ENCODE results near the gene TF.

Gene TF

DNA sequence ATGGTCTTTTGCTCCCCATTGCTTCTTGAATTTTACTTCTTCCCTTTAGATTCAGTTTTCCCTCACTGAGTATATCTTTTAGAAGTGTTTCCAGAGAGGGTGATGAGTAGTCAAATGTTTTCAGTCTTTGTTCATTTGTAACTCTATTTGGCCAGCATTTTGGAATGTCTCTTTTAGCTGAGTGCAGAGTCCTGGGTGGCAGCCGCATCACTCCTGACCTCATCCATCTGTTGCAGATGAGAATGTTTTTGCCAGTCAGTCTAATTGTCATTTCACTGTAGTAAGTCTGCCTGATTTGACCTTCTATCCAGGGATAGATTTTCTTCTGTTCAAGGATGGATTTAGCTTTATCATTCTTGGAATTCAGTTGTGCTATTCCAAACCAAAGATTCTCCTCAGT lies 66.7 kb downstream of the TF start:
- no peak for DNase-seq (ENCODE audit: low read depth)

GRCh38 chr3:133815386-133815785 lies 69.2 kb downstream of the TF start:
- DNase-seq (ENCODE audit: low read depth), result no peak

- no peak for DNase-seq (ENCODE audit: low read depth)
These were observed 73.9 kb downstream of the TF start for GRCh38 chr3:133820129-133820528.

GRCh38 chr3:133820889-133821675 lies 74.9 kb downstream of the TF start:
- no peak for DNase-seq (ENCODE audit: low read depth)

GRCh38 chr3:133821767-133822638 lies 75.8 kb downstream of the TF start:
- DNase-seq (ENCODE audit: low read depth), result no peak

DNA sequence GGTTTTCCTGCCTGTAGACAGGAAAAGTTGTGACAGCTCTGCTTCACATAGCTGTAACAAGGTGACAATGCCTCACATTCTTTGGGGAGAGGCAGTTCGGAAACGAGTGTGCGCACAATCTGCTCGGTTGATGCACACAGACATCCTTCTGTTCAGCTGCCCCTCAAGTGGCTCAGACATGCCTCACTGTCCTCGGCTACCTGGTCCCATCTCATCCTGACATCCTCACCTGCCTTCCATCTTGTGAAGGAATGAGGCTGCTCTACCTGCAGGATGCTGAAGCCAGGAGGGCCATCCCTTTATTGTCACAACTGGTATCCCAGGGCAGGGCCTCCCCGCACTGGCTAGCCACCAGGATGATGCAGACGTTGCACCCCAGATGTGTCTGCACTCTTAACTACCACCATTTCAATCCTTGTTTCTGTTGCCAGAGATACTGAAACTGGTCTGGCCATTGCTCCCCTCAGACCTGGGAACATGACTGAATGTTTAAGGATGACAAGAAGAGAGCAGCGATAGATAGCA lies 78.8 kb downstream of the TF start:
- DNase-seq (ENCODE audit: low read depth), result no peak

GRCh38 chr3:133825969-133826727 lies 80.0 kb downstream of the TF start:
- DNase-seq (ENCODE audit: low read depth), result no peak

- DNase-seq (ENCODE audit: low read depth), result no peak
These were observed 80.9 kb downstream of the TF start for GRCh38 chr3:133827136-133827535.

GRCh38 chr3:133827684-133828083 lies 81.5 kb downstream of the TF start:
- no peak for DNase-seq (ENCODE audit: low read depth)

GRCh38 chr3:133828576-133829309 lies 82.5 kb downstream of the TF start:
- no peak for DNase-seq (ENCODE audit: low read depth)

GRCh38 chr3:133829310-133829707 lies 83.1 kb downstream of the TF start:
- DNase-seq (ENCODE audit: low read depth), result no peak

GRCh38 chr3:133830071-133830470 lies 83.9 kb downstream of the TF start:
- DNase-seq (ENCODE audit: low read depth), result no peak

GRCh38 chr3:133831966-133832801 lies 86.0 kb downstream of the TF start:
- DNase-seq (ENCODE audit: low read depth), result no peak

DNA sequence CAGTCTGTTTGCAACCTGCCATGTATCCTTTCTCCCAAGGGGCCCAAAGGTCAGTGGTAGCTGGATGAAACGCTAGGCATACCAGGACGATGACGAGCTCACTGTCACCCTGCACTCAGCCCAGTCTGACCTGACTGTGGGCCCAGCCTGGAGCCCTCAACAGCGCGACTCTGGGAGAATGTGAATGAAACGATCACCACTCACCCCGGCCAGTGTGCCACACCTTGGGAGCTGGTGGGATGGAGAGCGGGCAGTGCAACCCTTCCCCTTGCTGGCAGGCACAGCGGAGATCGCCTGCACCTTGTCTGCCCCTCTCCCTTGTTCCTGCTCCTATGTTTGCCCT lies 86.6 kb downstream of the TF start:
- no peak for DNase-seq (ENCODE audit: low read depth)

GRCh38 chr3:133833267-133833666 lies 87.1 kb downstream of the TF start:
- DNase-seq (ENCODE audit: low read depth), result no peak

GRCh38 chr3:133833880-133834620 lies 87.9 kb downstream of the TF start:
- no peak for DNase-seq (ENCODE audit: low read depth)

DNA sequence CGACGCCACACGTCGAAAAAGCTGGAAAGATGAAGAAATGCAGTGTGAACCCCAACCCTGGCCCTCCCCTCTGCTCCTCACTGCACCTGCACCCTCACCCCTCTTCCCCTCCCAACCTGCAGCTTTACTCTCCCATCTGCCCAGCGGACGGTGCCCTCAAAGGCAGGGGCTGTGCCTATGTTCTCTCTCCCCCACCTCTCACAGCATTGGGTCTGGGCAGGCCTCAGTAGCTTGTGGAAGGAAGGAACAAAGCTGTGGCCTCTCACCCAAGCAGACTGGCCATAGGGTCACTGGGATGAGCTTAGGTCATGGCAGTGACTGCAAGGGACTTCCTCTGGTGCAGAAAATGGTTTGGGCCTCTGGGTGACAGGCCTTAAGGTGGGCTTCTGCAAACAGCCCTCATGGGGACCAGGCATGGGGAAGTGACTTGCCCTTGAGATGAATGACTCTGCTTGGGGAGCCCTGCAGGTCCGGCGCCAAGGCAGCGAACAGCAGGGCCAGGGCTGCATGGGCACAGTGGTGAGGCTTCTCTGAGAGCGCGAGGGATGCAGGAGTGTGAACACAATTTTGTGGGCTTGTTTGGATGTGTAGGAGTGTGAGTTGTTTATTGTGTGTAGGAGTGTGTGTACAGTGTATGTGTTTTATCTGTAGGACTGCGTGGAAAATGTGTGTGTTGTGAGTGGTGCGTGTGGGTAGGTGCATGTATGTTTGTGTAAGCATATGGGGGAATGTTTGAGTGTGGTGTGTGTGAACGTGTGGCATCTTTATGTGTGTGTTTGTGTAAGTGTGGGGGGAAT lies 88.6 kb downstream of the TF start:
- no peak for DNase-seq (ENCODE audit: low read depth)

- no peak for DNase-seq (ENCODE audit: low read depth)
These were observed 89.2 kb downstream of the TF start for GRCh38 chr3:133835418-133835743.

GRCh38 chr3:133835961-133836360 lies 89.8 kb downstream of the TF start:
- DNase-seq (ENCODE audit: low read depth), result no peak
